PC-9 (cell line): ENCODE results near the gene GAK.

Experiments used
- CTCF ChIP-seq: fragments of 200-600 bp; sonication (generic); conservative IDR thresholded peaks from 2 replicates; pipeline ENCODE4 v1.6.1; 2017; ENCODE audit warnings: mixed run types, antibody characterized with exemption, mild to moderate bottlenecking, moderate library complexity
- EZH2 ChIP-seq: fragments of 200-600 bp; sonication (generic); IDR thresholded peaks from 2 replicates; pipeline ENCODE4 v1.8.0; 2017; ENCODE audit warnings: antibody characterized with exemption, low read depth

GRCh38 chr4:864456-865120 lies 67.5 kb downstream of the GAK start:
- no peak for TF ChIP-seq EZH2
- TF ChIP-seq CTCF, result no peak
